Neural cell (in vitro differentiated cells): ENCODE results near the gene ZNF30. TPM values are rescaled to one million over a fixed set of nuclear protein-coding genes. Genes with fewer than 3 reads are reported as not detected.

ENCODE experiments used
- H2AFZ ChIP-seq: fragments of 200-600, 300-800 bp; sonication (generic), shearing (Covaris generic); 2 replicates; pipeline ENCODE4 v1.6.0; 2014; ENCODE audit warnings: low read depth, mild to moderate bottlenecking, antibody characterized with exemption, low read length, moderate library complexity
- H3F3A ChIP-seq: fragments of 200-600 bp; shearing (Covaris generic); 2 replicates; pipeline ENCODE4 v1.6.1; 2016; ENCODE audit warnings: mild to moderate bottlenecking, moderate library complexity, mixed read lengths, antibody characterized with exemption, low read length; ENCODE audit not compliant: insufficient read depth, poor library complexity, severe bottlenecking
- H3K27ac ChIP-seq: fragments of 200-600, 300-800 bp; sonication (generic), shearing (Covaris generic); 2 replicates; pipeline ENCODE4 v1.5.1; 2014; ENCODE audit warnings: mild to moderate bottlenecking, low read length, moderate library complexity
- H3K27me3 ChIP-seq: fragments of 300-800, 200-600 bp; sonication (generic), shearing (Covaris generic); 2 replicates; pipeline ENCODE4 v1.6.0; 2014; ENCODE audit warnings: mild to moderate bottlenecking, low read depth, low read length, moderate library complexity; ENCODE audit not compliant: insufficient read depth
- H3K36me3 ChIP-seq: fragments of 300-800, 200-600 bp; sonication (generic), shearing (Covaris generic); 2 replicates; pipeline ENCODE4 v1.5.1; 2014; ENCODE audit warnings: mild to moderate bottlenecking, antibody characterized with exemption, low read length, moderate library complexity; ENCODE audit not compliant: insufficient read depth
- H3K4me2 ChIP-seq: fragments of 300-800, 200-600 bp; sonication (generic), shearing (Covaris generic); 2 replicates; pipeline ENCODE4 v1.6.0; 2014; ENCODE audit warnings: mild to moderate bottlenecking, low read length
- H3K4me3 ChIP-seq: fragments of 300-800, 200-600 bp; sonication (generic), shearing (Covaris generic); 2 replicates; pipeline ENCODE4 v1.5.1; 2014; ENCODE audit warnings: mild to moderate bottlenecking, low read length, moderate library complexity
- H3K79me2 ChIP-seq: fragments of 200-600 bp; shearing (Covaris generic); replicated peaks from 2 replicates; pipeline ENCODE4 v1.6.0; 2014; ENCODE audit warnings: mild to moderate bottlenecking, low read length, moderate library complexity; ENCODE audit not compliant: insufficient read depth
- H3K9ac ChIP-seq: fragments of 300-800, 200-600 bp; sonication (generic), shearing (Covaris generic); 2 replicates; pipeline ENCODE4 v1.6.1; 2016; ENCODE audit warnings: mild to moderate bottlenecking, low read length, mixed read lengths
- H3K9me2 ChIP-seq: fragments of 200-600 bp; shearing (Covaris generic); 2 replicates; pipeline ENCODE4 v1.6.1; 2016; ENCODE audit warnings: mild to moderate bottlenecking, low read length, mixed read lengths; ENCODE audit not compliant: insufficient read depth
- H3K9me3 ChIP-seq: fragments of 200-600, 300-800 bp; sonication (generic), shearing (Covaris generic); 2 replicates; pipeline ENCODE4 v1.6.1; 2016; ENCODE audit warnings: mild to moderate bottlenecking, mixed run types, low read length, moderate library complexity, mixed read lengths
- H4K20me1 ChIP-seq: fragments of 200-600 bp; shearing (Covaris generic); 2 replicates; pipeline ENCODE4 v1.6.1; 2016; ENCODE audit warnings: mild to moderate bottlenecking, mixed run types; ENCODE audit not compliant: insufficient read depth
- EP300 ChIP-seq: fragments of 450-650 bp; conservative IDR thresholded peaks from 2 replicates; pipeline ENCODE4 v1.6.1; 2014; ENCODE audit warnings: antibody characterized with exemption, mild to moderate bottlenecking, moderate library complexity; ENCODE audit not compliant: poor library complexity, severe bottlenecking
- EZH2 ChIP-seq: fragments of 200-600, 300-800 bp; shearing (Covaris generic), sonication (generic); IDR thresholded peaks from 2 replicates; pipeline ENCODE4 v1.6.1; 2014; ENCODE audit warnings: antibody characterized with exemption, low read length, borderline replicate concordance, mild to moderate bottlenecking; ENCODE audit not compliant: insufficient read depth, poor library complexity, severe bottlenecking
- MXI1 ChIP-seq: fragments of 450-650 bp; conservative IDR thresholded peaks from 2 replicates; pipeline ENCODE4 v1.6.1; 2014; ENCODE audit warnings: antibody characterized with exemption, mild to moderate bottlenecking; ENCODE audit not compliant: poor library complexity, severe bottlenecking
- POLR2AphosphoS5 ChIP-seq: IDR thresholded peaks from 2 replicates; pipeline ENCODE4 v1.6.1; 2012
- RAD21 ChIP-seq: fragments of 450-650 bp; conservative IDR thresholded peaks from 2 replicates; pipeline ENCODE4 v1.6.1; 2014; ENCODE audit warnings: antibody characterized with exemption, mild to moderate bottlenecking, moderate library complexity
- SMC3 ChIP-seq: fragments of 450-650 bp; conservative IDR thresholded peaks from 2 replicates; pipeline ENCODE4 v1.6.1; 2014; ENCODE audit warnings: antibody characterized with exemption, mild to moderate bottlenecking, moderate library complexity; ENCODE audit not compliant: poor library complexity
- TAF1 ChIP-seq: IDR thresholded peaks from 2 replicates; pipeline ENCODE4 v1.6.1; 2012; ENCODE audit warnings: low read depth
- polyA plus RNA-seq: library from polyadenylated mRNA; depleted of rRNA; stranded (reverse); fragments of >200 nt; gene quantifications from 2 replicates; pipeline ENCODE4 v1.2.3, GENCODE V29; 2014
- TF ChIP-seq, protein P1 (sequence below): IDR thresholded peaks from 2 replicates; pipeline ENCODE4 v1.6.1; 2012; ENCODE audit warnings: borderline replicate concordance
- TF ChIP-seq, protein P2 (sequence below): fragments of 450-650 bp; IDR thresholded peaks from 2 replicates; pipeline ENCODE4 v1.5.1; 2014; ENCODE audit warnings: antibody characterized with exemption, mild to moderate bottlenecking, moderate library complexity; ENCODE audit not compliant: poor library complexity, severe bottlenecking

The ZNF30 gene
- polyA plus RNA-seq, 1 donor from 2014 or later, result 17.6 TPM

DNA sequence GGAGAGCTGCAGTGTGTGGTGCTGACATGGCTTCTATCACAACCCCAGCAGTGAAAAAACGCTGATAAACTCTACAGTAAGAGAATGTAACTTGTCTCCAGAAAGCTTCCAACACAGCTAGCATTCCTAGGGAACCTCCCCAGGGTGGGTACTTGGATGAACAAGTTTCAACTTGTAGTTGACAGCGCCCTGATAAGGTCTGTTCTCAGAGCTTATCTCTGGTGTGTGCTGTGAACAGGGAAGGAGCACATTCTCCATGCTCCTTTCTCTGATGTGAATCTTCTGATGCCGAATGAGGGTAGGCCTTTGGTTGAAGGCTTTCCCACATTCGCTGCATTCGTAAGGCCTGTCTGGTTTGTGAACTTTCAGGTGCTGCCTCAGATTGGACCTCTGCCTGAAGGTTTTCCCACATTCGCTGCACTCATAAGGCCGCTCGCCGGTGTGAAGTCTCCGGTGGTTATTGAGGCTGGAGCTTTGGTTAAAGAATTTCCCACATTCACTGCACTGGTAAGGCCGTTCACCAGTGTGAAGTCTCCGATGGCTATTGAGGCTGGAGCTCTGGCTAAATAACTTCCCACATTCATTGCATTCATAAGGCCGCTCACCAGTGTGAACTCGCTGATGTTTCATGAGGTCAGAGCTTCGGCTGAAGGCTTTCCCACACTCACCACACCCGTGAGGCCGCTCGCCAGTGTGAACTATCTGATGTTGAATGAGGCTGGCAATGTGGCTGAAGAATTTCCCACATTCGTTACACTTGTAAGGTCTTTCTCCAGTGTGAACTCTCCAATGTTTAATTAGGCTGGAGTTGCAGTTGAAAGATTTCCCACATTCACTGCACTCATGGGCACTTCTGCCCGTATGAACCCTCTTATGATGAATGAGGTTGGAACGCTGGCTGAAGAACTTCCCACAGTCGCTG lies 31.4 kb downstream of the ZNF30 start:
- H3K27me3 ChIP-seq, result no peaks in the 10 kb centered on the region
- peaks cover 3% of the 10 kb centered on the region for H3K79me2 ChIP-seq
- TF ChIP-seq, protein P1, sequence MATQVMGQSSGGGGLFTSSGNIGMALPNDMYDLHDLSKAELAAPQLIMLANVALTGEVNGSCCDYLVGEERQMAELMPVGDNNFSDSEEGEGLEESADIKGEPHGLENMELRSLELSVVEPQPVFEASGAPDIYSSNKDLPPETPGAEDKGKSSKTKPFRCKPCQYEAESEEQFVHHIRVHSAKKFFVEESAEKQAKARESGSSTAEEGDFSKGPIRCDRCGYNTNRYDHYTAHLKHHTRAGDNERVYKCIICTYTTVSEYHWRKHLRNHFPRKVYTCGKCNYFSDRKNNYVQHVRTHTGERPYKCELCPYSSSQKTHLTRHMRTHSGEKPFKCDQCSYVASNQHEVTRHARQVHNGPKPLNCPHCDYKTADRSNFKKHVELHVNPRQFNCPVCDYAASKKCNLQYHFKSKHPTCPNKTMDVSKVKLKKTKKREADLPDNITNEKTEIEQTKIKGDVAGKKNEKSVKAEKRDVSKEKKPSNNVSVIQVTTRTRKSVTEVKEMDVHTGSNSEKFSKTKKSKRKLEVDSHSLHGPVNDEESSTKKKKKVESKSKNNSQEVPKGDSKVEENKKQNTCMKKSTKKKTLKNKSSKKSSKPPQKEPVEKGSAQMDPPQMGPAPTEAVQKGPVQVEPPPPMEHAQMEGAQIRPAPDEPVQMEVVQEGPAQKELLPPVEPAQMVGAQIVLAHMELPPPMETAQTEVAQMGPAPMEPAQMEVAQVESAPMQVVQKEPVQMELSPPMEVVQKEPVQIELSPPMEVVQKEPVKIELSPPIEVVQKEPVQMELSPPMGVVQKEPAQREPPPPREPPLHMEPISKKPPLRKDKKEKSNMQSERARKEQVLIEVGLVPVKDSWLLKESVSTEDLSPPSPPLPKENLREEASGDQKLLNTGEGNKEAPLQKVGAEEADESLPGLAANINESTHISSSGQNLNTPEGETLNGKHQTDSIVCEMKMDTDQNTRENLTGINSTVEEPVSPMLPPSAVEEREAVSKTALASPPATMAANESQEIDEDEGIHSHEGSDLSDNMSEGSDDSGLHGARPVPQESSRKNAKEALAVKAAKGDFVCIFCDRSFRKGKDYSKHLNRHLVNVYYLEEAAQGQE, result no peak
- TF ChIP-seq TAF1, result no peak
- TF ChIP-seq RAD21, result no peak
- H3K9ac ChIP-seq, result no peak overlapping the region
- no peaks in the 10 kb centered on the region for H3F3A ChIP-seq
- no peaks in the 10 kb centered on the region for H4K20me1 ChIP-seq
- no peaks in the 10 kb centered on the region for H3K9me2 ChIP-seq
- no peak overlapping the region for H3K4me2 ChIP-seq
- H2AFZ ChIP-seq, result no peak overlapping the region
- peaks cover 35% of the 10 kb centered on the region for H3K36me3 ChIP-seq
- H3K9me3 ChIP-seq, result peaks cover 28% of the 10 kb centered on the region
- H3K27ac ChIP-seq, result no peak overlapping the region
- no peak overlapping the region for H3K4me3 ChIP-seq

DNA sequence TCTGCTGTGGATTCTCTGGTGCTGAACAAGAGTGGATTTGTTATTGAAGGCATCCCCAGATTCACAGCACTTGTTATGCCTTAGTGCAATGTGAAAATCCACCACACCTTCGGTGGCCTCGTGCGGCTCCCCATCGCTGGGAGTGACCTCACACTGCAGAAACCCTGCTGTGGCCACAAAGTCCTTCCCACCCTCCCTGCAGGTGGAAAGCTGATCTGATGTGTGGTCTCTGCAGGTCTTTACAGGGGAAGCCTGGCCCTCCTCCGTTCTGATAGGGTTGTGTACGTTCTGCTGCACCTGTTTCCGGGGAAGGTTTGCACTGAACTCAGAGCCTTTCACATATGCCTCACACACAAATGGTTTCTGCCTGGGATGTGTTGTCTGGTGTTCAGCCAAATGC lies 32.3 kb downstream of the ZNF30 start:
- Histone ChIP-seq H3K4me3 (no peak overlapping the region), H4K20me1 (no peaks in the 10 kb centered on the region), H3K9me2 (no peaks in the 10 kb centered on the region), H2AFZ (no peak overlapping the region), H3K36me3 (peaks cover 35% of the 10 kb centered on the region), H3K27ac (no peak overlapping the region), H3K79me2 (peaks cover 6% of the 10 kb centered on the region), H3K27me3 (no peaks in the 10 kb centered on the region), H3K9me3 (peaks cover 28% of the 10 kb centered on the region), H3F3A (no peaks in the 10 kb centered on the region), H3K4me2 (no peak overlapping the region), H3K9ac (no peak overlapping the region)
- no peak for TF ChIP-seq TAF1
- TF ChIP-seq RAD21, result no peak
- TF ChIP-seq EP300, result no peak
- TF ChIP-seq, protein P2, sequence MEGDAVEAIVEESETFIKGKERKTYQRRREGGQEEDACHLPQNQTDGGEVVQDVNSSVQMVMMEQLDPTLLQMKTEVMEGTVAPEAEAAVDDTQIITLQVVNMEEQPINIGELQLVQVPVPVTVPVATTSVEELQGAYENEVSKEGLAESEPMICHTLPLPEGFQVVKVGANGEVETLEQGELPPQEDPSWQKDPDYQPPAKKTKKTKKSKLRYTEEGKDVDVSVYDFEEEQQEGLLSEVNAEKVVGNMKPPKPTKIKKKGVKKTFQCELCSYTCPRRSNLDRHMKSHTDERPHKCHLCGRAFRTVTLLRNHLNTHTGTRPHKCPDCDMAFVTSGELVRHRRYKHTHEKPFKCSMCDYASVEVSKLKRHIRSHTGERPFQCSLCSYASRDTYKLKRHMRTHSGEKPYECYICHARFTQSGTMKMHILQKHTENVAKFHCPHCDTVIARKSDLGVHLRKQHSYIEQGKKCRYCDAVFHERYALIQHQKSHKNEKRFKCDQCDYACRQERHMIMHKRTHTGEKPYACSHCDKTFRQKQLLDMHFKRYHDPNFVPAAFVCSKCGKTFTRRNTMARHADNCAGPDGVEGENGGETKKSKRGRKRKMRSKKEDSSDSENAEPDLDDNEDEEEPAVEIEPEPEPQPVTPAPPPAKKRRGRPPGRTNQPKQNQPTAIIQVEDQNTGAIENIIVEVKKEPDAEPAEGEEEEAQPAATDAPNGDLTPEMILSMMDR, result no peak
- TF ChIP-seq, protein P1, result no peak
- no peak for TF ChIP-seq MXI1
- TF ChIP-seq EZH2, result no peak
- TF ChIP-seq POLR2AphosphoS5, result no peak
- no peak for TF ChIP-seq SMC3
